ENCODE data around the gene TSPAN9. TPM values are rescaled to one million over a fixed set of nuclear protein-coding genes. Genes with fewer than 3 reads are reported as not detected.

TSPAN9 gene
- total RNA-seq, 1 donor from 2014 or later, result 40.9 TPM

- Mint-ChIP-seq H3K27me3 (ENCODE audit: low read depth, unreplicated experiment) (peaks cover 32% of the 10 kb centered on the region), H3K9me3 (ENCODE audit: unreplicated experiment) (peaks cover 3% of the 10 kb centered on the region), H3K27ac (ENCODE audit: unreplicated experiment) (no peak overlapping the region), H3K4me1 (ENCODE audit: low read depth, unreplicated experiment) (peaks cover 3% of the 10 kb centered on the region), H3K36me3 (ENCODE audit: low read depth, unreplicated experiment) (peaks cover 17% of the 10 kb centered on the region), H3K4me3 (ENCODE audit: unreplicated experiment) (no peak overlapping the region)
- H2AFZ ChIP-seq (ENCODE audit: low read depth, low read length), result no peak overlapping the region
- peak overlapping the region; percentile 16 for H3K4me2 ChIP-seq (ENCODE audit: low read length)
- no peaks in the 10 kb centered on the region for H3K36me3 ChIP-seq (ENCODE audit: insufficient read depth, low read length)
- no peak for TF ChIP-seq EZH2 (IDR thresholded peaks at IDR 0.05; ENCODE audit: insufficient read depth, low read length)
- no peak for TF ChIP-seq CTCF (IDR thresholded peaks at IDR 0.05; ENCODE audit: insufficient read depth, low read depth, low read length)
- no peak overlapping the region for H3K27ac ChIP-seq (ENCODE audit: low read depth, low read length)
- H3K27me3 ChIP-seq (ENCODE audit: insufficient read depth, low read length), result no peaks in the 10 kb centered on the region
- no peaks in the 10 kb centered on the region for H3K9me3 ChIP-seq (ENCODE audit: insufficient read depth, low read depth, low read length)
- H3K4me3 ChIP-seq (ENCODE audit: insufficient read depth, low read depth, low read length), result no peak overlapping the region
- H3K79me2 ChIP-seq (ENCODE audit: insufficient read depth, low read length), result no peaks in the 10 kb centered on the region
- peaks cover 31% of the 10 kb centered on the region for H3K4me1 ChIP-seq (ENCODE audit: insufficient read depth, low read length)
- DNase-seq (ENCODE audit: low read depth), result no peak
- peak overlapping the region; percentile 26 for H3K9ac ChIP-seq (ENCODE audit: low read length)
- no peak for FAIRE-seq
- peaks cover 78% of the 10 kb centered on the region for H4K20me1 ChIP-seq (ENCODE audit: insufficient read depth, low read length)
Observed at GRCh38 chr12:3274664-3275063, 197.5 kb downstream of the TSPAN9 start.

GRCh38 chr12:3275171-3276041 is 198.2 kb downstream of the TSPAN9 start:
- peaks cover 70% of the 10 kb centered on the region for H4K20me1 ChIP-seq (ENCODE audit: insufficient read depth, low read length)
- H3K4me3 ChIP-seq (ENCODE audit: insufficient read depth, low read depth, low read length), result no peak overlapping the region
- H3K9ac ChIP-seq (ENCODE audit: low read length), result peak overlapping the region; percentile 26
- Mint-ChIP-seq H3K27me3 (ENCODE audit: low read depth, unreplicated experiment) (peaks cover 31% of the 10 kb centered on the region), H3K4me3 (ENCODE audit: unreplicated experiment) (no peak overlapping the region), H3K36me3 (ENCODE audit: low read depth, unreplicated experiment) (peaks cover 17% of the 10 kb centered on the region), H3K4me1 (ENCODE audit: low read depth, unreplicated experiment) (peaks cover 2% of the 10 kb centered on the region), H3K9me3 (ENCODE audit: unreplicated experiment) (peaks cover 3% of the 10 kb centered on the region), H3K27ac (ENCODE audit: unreplicated experiment) (no peak overlapping the region)
- TF ChIP-seq EZH2 (IDR thresholded peaks at IDR 0.05; ENCODE audit: insufficient read depth, low read length) (no peak), CTCF (IDR thresholded peaks at IDR 0.05; ENCODE audit: insufficient read depth, low read depth, low read length) (peak; percentile 95)
- H3K4me2 ChIP-seq (ENCODE audit: low read length), result peak overlapping the region; percentile 16
- no peaks in the 10 kb centered on the region for H3K36me3 ChIP-seq (ENCODE audit: insufficient read depth, low read length)
- H3K4me1 ChIP-seq (ENCODE audit: insufficient read depth, low read length), result peaks cover 31% of the 10 kb centered on the region
- no peak overlapping the region for H3K27ac ChIP-seq (ENCODE audit: low read depth, low read length)
- peak; percentile 39 for DNase-seq (ENCODE audit: low read depth)
- peak; percentile 20 for FAIRE-seq
- no peak overlapping the region for H2AFZ ChIP-seq (ENCODE audit: low read depth, low read length)
- no peaks in the 10 kb centered on the region for H3K79me2 ChIP-seq (ENCODE audit: insufficient read depth, low read length)
- no peaks in the 10 kb centered on the region for H3K9me3 ChIP-seq (ENCODE audit: insufficient read depth, low read depth, low read length)
- no peaks in the 10 kb centered on the region for H3K27me3 ChIP-seq (ENCODE audit: insufficient read depth, low read length)

- TF ChIP-seq EZH2 (IDR thresholded peaks at IDR 0.05; ENCODE audit: insufficient read depth, low read length) (no peak), CTCF (IDR thresholded peaks at IDR 0.05; ENCODE audit: insufficient read depth, low read depth, low read length) (no peak)
- peaks cover 26% of the 10 kb centered on the region for H3K27me3 Mint-ChIP-seq (ENCODE audit: low read depth, unreplicated experiment)
- no peak overlapping the region for H3K27ac Mint-ChIP-seq (ENCODE audit: unreplicated experiment)
- peaks cover 17% of the 10 kb centered on the region for H3K36me3 Mint-ChIP-seq (ENCODE audit: low read depth, unreplicated experiment)
- Histone ChIP-seq H3K9me3 (ENCODE audit: insufficient read depth, low read depth, low read length) (no peaks in the 10 kb centered on the region), H4K20me1 (ENCODE audit: insufficient read depth, low read length) (peaks cover 62% of the 10 kb centered on the region), H3K27ac (ENCODE audit: low read depth, low read length) (no peak overlapping the region), H3K4me1 (ENCODE audit: insufficient read depth, low read length) (peaks cover 31% of the 10 kb centered on the region), H3K27me3 (ENCODE audit: insufficient read depth, low read length) (no peaks in the 10 kb centered on the region), H2AFZ (ENCODE audit: low read depth, low read length) (no peak overlapping the region), H3K36me3 (ENCODE audit: insufficient read depth, low read length) (no peaks in the 10 kb centered on the region), H3K4me3 (ENCODE audit: insufficient read depth, low read depth, low read length) (no peak overlapping the region), H3K9ac (ENCODE audit: low read length) (no peak overlapping the region), H3K4me2 (ENCODE audit: low read length) (no peak overlapping the region), H3K79me2 (ENCODE audit: insufficient read depth, low read length) (no peaks in the 10 kb centered on the region)
- peaks cover 3% of the 10 kb centered on the region for H3K9me3 Mint-ChIP-seq (ENCODE audit: unreplicated experiment)
- H3K4me3 Mint-ChIP-seq (ENCODE audit: unreplicated experiment), result no peak overlapping the region
- DNase-seq (ENCODE audit: low read depth), result no peak
- H3K4me1 Mint-ChIP-seq (ENCODE audit: low read depth, unreplicated experiment), result peaks cover 2% of the 10 kb centered on the region
- no peak for FAIRE-seq
Observed at GRCh38 chr12:3276226-3276625, 199.0 kb downstream of the TSPAN9 start.
